GM13977 (cell line): ENCODE measurements around the gene SLC23A1.

ENCODE experiments used
- DNase-seq: peaks from one replicate; pipeline ENCODE4 v3.0.0; 2012; ENCODE audit warnings: low spot score
- CTCF ChIP-seq: IDR thresholded peaks from 2 replicates; pipeline ENCODE4 v1.5.1; 2012; ENCODE audit warnings: mild to moderate bottlenecking, control low read depth; ENCODE audit not compliant: insufficient read depth; ENCODE audit errors: extremely low read depth, missing control alignments
- in situ Hi-C: fragments of 300-500 bp; cut with MboI; formaldehyde crosslinking; loops from one replicate; pipeline ENCODE4 v1.12.0; 2022; ENCODE audit warnings: low sequenced_read_pairs, low pct_unique_long_range_greater_than_20kb, mixed read lengths, inconsistent platforms; ENCODE audit not compliant: unreplicated experiment

SLC23A1 gene

DNA sequence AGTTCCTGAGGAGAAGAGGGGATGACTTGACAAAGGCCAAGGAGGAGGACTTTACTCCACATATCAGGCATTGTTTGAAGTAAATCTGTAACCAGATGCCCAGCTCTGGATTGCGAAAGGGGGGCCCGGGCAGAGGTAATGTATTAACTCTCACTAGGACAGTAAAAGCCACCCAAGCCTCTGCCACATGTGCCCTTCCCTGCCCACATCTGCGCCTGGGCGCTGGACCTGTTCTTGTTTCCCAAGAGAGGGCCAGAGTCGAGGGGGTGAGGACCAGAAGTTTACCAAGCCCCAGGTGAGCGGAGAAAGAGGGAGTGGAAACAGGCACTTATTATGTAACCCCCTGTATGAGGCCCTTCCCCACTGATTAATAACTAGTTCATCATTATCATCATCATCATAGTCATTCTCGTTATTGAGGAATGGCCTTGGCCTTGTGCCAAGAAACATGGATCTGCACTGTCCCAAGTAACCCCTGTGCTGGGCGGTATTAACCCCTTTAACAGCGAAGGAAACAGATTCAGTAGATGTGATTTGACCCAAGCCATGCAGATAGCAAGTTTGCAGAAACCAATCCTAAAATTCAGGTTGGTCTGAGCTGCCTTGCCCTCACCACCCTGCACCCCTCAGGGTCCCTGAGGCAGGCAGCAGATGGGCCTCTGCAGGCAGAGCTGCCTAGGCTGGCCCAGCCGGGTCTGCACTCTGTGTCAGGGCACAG, at the start of gene SLC23A1:
Gene SLC23A1, minus strand, starts transcription at position 23 of the 718 bp plus-strand sequence. CDS start 44 bp downstream, outside the sequence.
- no peak for TF ChIP-seq CTCF
- DNase-seq: no peak
- in situ Hi-C loops: no loop called here

DNA sequence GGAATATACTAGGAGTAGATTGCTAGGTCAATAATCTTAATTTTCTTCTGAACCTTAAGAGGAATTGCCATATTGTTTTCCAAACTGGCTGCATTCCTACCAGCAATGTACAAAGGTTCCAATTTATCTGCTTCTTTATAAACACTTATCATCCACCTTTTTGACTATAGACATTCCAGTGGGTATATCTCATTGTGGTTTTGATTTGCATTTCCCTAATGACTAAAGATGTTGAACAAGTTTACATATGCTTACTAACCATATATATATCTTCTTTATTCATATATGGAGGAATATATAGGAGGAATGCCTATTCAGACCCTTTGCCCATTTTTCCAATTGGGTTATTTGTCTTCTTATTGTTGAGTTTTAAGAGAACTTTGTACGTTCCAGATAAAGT, 48.6 kb upstream of the SLC23A1 start:
- DNase-seq: no peak
- in situ Hi-C loops: no loop called here
- no peak for TF ChIP-seq CTCF

DNA sequence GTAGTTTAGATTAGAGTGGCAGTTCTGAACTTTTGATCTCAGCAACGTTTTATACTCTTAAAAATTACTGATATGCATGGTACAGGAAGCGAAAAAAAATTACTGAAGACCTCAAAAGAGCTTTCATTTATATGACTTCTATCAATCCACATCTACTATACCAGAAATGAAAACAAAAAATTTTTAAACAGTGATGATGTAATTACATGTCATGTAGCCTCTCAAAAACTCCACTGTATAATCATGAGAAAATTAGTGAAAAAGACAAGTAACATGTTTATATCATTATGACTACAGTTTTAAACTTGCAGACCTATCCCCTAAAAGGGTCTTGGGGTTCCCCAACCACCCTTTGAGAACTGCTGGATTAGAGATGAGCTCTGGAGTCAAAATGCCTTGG, 46.9 kb upstream of the SLC23A1 start:
- in situ Hi-C loops: no loop called here
- no peak for DNase-seq
- TF ChIP-seq CTCF: no peak

DNA sequence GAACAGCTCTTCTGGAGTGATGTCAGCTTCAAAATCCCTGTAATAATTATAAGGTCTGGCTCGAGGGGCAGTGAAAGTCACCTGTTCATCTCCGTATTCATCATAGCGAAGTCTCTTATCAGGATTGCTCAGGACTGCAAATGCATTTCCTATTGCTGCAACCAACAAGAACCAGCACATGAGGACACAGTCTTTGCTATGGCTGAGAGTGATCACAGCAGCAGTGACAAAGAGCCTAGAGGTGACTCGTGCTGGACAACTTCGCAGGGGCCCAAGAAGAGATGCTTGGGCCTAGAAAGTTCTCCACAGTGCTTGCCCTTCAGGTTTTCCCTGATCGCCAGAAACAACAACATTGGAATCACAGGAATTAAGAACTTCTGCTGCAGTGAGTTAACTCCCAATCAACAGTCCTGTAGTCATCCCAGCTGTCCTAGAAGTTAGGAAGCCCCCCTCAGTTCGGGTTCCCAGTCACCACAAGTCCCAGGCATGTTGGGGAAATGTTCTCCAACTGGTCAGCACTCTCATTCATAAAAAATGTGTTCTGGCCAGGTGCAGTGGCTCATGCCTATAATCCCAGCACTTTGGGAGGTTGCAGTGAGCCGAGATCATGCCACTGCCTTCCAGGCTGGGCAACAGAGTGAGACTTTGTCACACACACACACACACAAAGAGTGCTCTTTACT, 43.2 kb upstream of the SLC23A1 start:
- no peak for DNase-seq
- no peak for TF ChIP-seq CTCF
- in situ Hi-C loops: no loop called here

GRCh38 chr5:139425497-139425896, 42.4 kb upstream of the SLC23A1 start:
- in situ Hi-C loops: no loop called here
- no peak for TF ChIP-seq CTCF
- DNase-seq: no peak

DNA sequence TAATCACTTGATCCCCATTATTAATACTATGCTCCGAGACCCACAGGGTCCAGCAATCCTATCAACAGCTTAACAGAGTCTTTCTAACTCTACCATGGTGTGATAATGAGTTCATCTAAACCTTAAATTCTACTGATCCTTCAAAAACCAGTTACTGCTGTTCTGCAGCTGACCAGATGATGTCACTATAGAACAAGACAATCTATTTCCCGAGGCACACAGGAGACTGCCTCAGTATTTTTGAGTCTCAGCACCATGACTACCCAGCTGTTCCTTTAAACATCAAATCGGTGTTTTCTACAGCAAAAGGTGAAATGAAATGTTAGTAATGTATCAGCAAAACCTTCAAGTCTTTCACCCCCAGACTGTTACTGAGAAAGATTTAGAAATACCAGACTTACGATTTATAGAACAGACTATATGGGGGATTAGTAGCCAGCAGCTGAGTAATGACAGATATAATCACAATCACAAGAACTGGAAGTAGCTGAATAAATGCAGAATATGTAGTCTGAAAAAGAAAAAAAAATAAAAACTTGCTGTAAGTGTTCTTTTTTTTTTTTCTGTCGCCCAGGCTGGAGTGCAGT, 39.3 kb upstream of the SLC23A1 start:
- peak; percentile 81 for DNase-seq
- in situ Hi-C loops: loop anchor here (5.0 kb wide), 1 partner anchor 95 kb away; no protein-coding TSS in a partner anchor
- TF ChIP-seq CTCF: peak; percentile 87
